Gastroesophageal sphincter (tissue), 3 donors: Measurements from ENCODE around the gene CHD5.

Experiments used
- CTCF ChIP-seq, 4 experiments: fragments of 200-600 bp in 2 of 4; fragments of 450-650 bp in 2 of 4; sonication (generic) in 1 of 4; IDR thresholded peaks; one replicate each; pipeline ENCODE4 v1.5.1; 2017 to 2019; ENCODE audit warnings: antibody characterized with exemption in 4 of 4, mild to moderate bottlenecking in 2 of 4, moderate library complexity in 2 of 4
- EP300 ChIP-seq: sonication (generic); formaldehyde crosslinking; IDR thresholded peaks from one replicate; pipeline ENCODE4 v1.6.1; 2017; ENCODE audit warnings: antibody characterized with exemption, mild to moderate bottlenecking
- POLR2A ChIP-seq, 2 donors: fragments of 450-650 bp; IDR thresholded peaks; one replicate each; pipeline ENCODE4 v1.6.1; 2017; ENCODE audit warnings: antibody characterized with exemption in 2 of 2, mild to moderate bottlenecking in 2 of 2, moderate library complexity in 1 of 2

GRCh38 chr1:6208723-6209660 is 28.9 kb upstream of the CHD5 start:
- no peak for TF ChIP-seq EP300
- TF ChIP-seq CTCF (IDR thresholded peaks at IDR 0.05): peak in 3 of 4 experiments; percentile 76 to 82 (median 78)
- TF ChIP-seq POLR2A (IDR thresholded peaks at IDR 0.05): no peak
